Aorta (tissue), 5 donors: ENCODE results near the gene PHOSPHO1. TPM values are rescaled to one million over a fixed set of nuclear protein-coding genes. Genes with fewer than 3 reads are reported as not detected.
A peak's percentile ranks its signal among the peaks of the same experiment; 100 is the strongest.
"Not testable (repeated sequence)": the region's sequence is repeated elsewhere in the genome, so short reads cannot be mapped to it uniquely, and the experiment has no call there.

Experiments used
- ATAC-seq: fragments of 200-7000 bp; cut with Tn5 transposase; one replicate; pipeline ENCODE4 v1.9.1; 2022; ENCODE audit warnings: moderate library complexity; ENCODE audit not compliant: low FRiP score
- DNase-seq, 2 donors: peaks; one replicate each; pipeline ENCODE4 v3.0.0-alpha.2; 2020
- H3K27ac ChIP-seq, 2 donors: one replicate each; pipeline ENCODE4 v1.5.1; 2013; ENCODE audit warnings: low read length in 2 of 2, mild to moderate bottlenecking in 2 of 2, moderate library complexity in 2 of 2, control low read depth in 1 of 2, inconsistent platforms in 1 of 2, low read depth in 1 of 2
- H3K27me3 ChIP-seq, 2 donors: one replicate each; pipeline ENCODE4 v1.6.1; 2013; ENCODE audit warnings: control low read depth in 1 of 2, low read length in 1 of 2, mild to moderate bottlenecking in 1 of 2, moderate library complexity in 1 of 2; ENCODE audit not compliant: insufficient read depth in 2 of 2, control insufficient read depth in 1 of 2
- H3K36me3 ChIP-seq, 2 donors: one replicate each; pipeline ENCODE4 v1.6.1; 2013; ENCODE audit warnings: control low read depth in 1 of 2, low read length in 1 of 2, mild to moderate bottlenecking in 1 of 2; ENCODE audit not compliant: insufficient read depth in 2 of 2, control insufficient read depth in 1 of 2
- H3K4me1 ChIP-seq, 2 donors: one replicate each; pipeline ENCODE4 v1.6.1; 2013; ENCODE audit warnings: low read length in 2 of 2, control low read depth in 1 of 2, mild to moderate bottlenecking in 1 of 2, moderate library complexity in 1 of 2; ENCODE audit not compliant: insufficient read depth in 2 of 2, control insufficient read depth in 1 of 2
- H3K4me3 ChIP-seq, 2 donors: one replicate each; pipeline ENCODE4 v1.5.1; 2013; ENCODE audit warnings: low read length in 2 of 2, control low read depth in 1 of 2, mild to moderate bottlenecking in 1 of 2
- H3K9me3 ChIP-seq: one replicate; pipeline ENCODE4 v1.6.1; 2013; ENCODE audit warnings: mild to moderate bottlenecking, low read length; ENCODE audit not compliant: control insufficient read depth
- WGBS, 2 donors: extraction: QIAGEN DNeasy Blood & Tissue Kit; methylation state at CpG; one replicate each; pipeline ENCODE4 v1.1.7; 2013; 5-methylcytosine and 5-hydroxymethylcytosine counted together
- intact Hi-C, 2 donors: fragments of 100-400 bp; cut with DNase I; formaldehyde crosslinking; loops; one replicate each; pipeline versions ENCODE4 v1.14.2 to v1.15.0; 2022
- polyA plus RNA-seq, 2 donors: library from polyadenylated mRNA; stranded (reverse); fragments of 200-250 nt; gene quantifications; one replicate each; pipeline ENCODE4 v1.2.3, GENCODE V29; 2013
- total RNA-seq, 2 donors: library from RNA; stranded (reverse); fragmentation: NEBNext Ultra II Directional; extraction: Animal tissue kit (Norgen Biotek cat#: 25700); gene quantifications; one replicate each; pipeline ENCODE4 v1.2.1, GENCODE V29; 2021
- donor health status: healthy with polysubstance abuse.
- donor health status: Bipolar disorder and iron deficiency.
- donor health status: DM: no; HTN: no; CAD: no.
- donor health status: DM: no; HTN: no; CAD: no.
- donor health status: DM: yes; HTN: yes; CAD: no.

PHOSPHO1 gene
- total and polyA plus RNA-seq, 4 donors, result 0.72 to 2.0 (median 2.0) TPM; not detected in 1

DNA sequence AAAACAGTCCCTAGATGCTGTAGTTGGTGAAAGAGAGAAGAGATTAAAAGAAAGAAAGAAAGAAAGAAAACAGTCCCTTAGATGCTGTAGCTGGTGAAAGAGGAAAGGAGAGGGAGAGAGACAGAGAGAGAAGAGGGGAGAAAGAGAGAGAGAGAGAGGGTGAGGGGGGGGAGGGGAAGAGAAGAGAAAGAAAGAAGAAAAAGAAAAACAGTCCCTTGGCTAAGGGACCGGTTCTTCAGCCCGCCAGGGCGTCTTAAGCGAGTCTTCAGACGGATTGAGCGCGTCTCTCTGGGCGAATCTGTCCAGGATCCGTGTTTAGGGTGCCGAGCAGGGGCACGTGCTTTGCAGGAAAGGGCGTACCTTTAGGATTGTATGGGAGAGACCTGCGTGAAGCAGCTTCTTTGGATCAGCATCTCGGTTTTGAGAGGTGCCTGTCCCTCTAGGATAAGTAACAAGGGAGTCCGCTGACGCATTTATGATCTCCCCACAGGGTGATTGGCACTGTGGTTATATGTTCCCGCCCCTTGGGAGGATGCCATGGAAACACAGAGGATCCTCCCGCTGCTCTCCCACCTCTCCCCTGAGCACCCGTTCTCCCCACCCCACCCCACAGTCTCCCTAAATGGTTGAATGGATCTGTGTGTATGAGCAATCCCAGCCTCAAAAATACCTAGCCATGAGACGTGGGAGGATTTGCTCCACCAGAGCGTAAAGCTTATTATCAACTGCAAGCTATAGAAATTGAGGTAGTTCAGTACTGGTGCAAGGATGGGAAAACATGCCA is 36.9 kb downstream of the PHOSPHO1 start:
- Histone ChIP-seq H3K4me1 (no peaks in the 10 kb centered on the region), H3K36me3 (no peaks in the 10 kb centered on the region), H3K27ac (peak overlapping the region in 1 of 2 donors; percentile 47), H3K27me3 (no peaks in the 10 kb centered on the region), H3K4me3 (peak overlapping the region in 1 of 2 donors; percentile 21), H3K9me3 (no peaks in the 10 kb centered on the region)
- peak; percentile 76 to 79 for DNase-seq
- intact Hi-C loops, result no loop called here
- ATAC-seq, result no peak
- 2 to 4% methylated on average over 21 of the region's 21 CpGs for WGBS, 2 donors

DNA sequence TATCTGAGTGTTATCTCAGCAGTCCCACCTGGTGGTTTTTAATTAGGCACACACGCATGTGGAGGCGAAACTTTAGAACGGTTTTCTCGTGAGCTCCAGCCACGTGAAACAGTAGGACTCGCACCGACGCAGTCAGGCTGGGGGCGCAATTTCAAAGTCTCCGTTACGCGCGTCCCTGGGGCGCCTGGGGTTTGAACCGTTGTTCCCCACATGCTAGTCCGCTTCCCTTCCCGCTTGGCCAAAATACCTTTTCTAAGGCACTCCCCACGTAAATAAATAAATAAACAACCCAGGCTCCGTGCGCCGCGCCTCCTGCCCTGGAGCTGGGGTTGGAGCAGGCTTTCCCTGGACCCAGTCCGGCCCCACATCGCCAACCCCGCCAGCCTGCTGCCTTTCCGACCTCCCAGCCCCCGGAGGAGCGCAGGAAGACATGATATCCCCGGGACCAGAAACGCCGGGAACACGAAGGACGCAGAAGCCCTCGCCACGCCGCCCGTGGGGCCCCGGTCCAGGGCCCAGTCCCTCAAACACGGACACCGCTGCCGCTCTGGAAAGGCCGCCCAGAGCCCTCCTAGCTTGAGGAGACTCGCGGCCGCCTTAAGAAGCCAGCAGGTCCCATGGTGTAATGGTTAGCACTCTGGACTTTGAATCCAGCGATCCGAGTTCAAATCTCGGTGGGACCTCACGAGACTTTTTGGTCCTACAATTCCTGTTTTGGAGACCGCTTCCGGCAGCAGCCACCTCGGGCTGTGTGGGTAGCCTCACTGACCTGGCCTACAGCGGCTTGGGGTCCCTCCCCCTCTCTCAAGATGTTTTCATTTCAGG is 38.5 kb downstream of the PHOSPHO1 start:
- intact Hi-C loops, result no loop called here
- H3K27ac ChIP-seq, result peak overlapping the region in 1 of 2 donors; percentile 91

DNA sequence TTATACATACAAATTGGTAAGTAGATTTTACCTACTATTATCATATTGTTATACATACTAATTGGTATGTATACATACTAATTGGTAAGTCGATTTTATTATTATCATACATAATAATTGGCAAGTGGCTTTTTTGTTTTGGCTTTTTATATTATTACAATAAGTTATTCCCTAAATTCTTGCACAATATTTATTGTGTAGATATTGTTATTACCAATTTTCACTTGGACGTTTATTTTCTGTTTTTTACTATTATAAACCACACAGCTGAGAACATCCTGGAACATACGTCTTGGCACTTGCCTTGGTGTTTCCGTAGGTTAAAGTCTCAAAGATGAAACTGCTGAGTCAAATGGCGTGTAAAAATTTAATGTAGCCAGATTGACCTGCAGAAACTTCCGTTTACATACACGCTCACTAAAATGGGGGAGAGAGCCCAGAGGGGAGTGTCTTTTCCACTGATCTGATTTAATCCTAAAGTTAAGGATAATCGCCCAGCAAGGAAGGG is 39.1 kb downstream of the PHOSPHO1 start:
- H3K36me3 ChIP-seq, result no peaks in the 10 kb centered on the region
- intact Hi-C loops, result no loop called here
- peak overlapping the region; percentile 51 to 68 for H3K4me3 ChIP-seq
- no peaks in the 10 kb centered on the region for H3K9me3 ChIP-seq
- no peak for DNase-seq
- no peaks in the 10 kb centered on the region for H3K4me1 ChIP-seq
- 7 to 9% methylated on average over 8 of the region's 8 CpGs for WGBS, 2 donors
- no peaks in the 10 kb centered on the region for H3K27me3 ChIP-seq
- peak overlapping the region in 1 of 2 donors; percentile 37 for H3K27ac ChIP-seq
- no peak for ATAC-seq

More for the DNA sequence above, 38.5 kb downstream of the PHOSPHO1 start:
- DNase-seq (peak; percentile 92 to 96), ATAC-seq (peak; percentile 97)
- H3K4me3 ChIP-seq, result peak overlapping the region; percentile 51 to 77
- no peaks in the 10 kb centered on the region for H3K36me3 ChIP-seq
- H3K4me1 ChIP-seq, result no peaks in the 10 kb centered on the region
- 0% methylated on average over 53 of the region's 53 CpGs for WGBS, 2 donors
- H3K9me3 ChIP-seq, result no peaks in the 10 kb centered on the region
- no peaks in the 10 kb centered on the region for H3K27me3 ChIP-seq

DNA sequence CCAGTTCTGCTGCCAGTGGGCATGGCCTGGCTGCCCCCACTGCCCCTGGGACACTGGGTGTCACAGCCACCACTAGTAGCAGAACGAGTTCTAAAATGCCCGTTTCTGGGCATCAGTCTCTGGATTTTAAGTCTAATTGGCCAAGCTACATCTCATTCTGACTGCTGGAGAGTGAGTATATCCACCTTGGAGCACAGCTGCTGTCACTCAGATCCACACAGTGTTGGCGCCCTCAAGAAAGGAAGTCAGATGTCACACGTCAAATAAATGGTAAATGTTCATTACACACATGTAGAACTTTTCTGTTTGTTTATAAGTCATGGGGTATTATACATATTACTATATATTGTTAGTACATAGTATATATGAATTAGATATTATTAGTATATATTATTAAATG is 39.7 kb downstream of the PHOSPHO1 start:
- Histone ChIP-seq H3K4me1 (no peaks in the 10 kb centered on the region), H3K4me3 (no peak overlapping the region), H3K27ac (no peak overlapping the region), H3K36me3 (no peaks in the 10 kb centered on the region), H3K27me3 (no peaks in the 10 kb centered on the region), H3K9me3 (no peaks in the 10 kb centered on the region)
- ATAC-seq (no peak), DNase-seq (no peak)
- WGBS, 2 donors, result 52 to 60% methylated on average over 4 of the region's 4 CpGs
- intact Hi-C loops, result no loop called here

DNA sequence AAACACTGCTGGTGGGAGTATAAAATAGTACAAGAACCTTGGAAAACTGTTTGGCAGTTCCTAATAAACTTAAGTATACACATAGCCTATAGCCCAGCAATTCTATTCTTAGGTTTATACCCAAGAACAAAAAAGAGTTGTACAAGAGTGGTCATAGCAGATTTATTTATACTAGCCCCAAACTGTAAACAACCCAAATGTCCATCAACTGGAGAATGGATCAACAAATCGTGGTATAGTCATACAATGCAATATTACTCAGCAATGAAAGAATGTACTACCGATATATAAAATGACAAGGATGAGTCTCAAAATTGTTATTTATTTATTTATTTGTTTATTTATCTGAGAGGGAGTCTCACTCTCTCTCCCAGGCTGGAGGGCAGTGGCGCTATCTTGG is 43.3 kb downstream of the PHOSPHO1 start:
- no peak for ATAC-seq
- Histone ChIP-seq H3K9me3 (no peaks in the 10 kb centered on the region), H3K4me3 (no peak overlapping the region), H3K36me3 (no peaks in the 10 kb centered on the region), H3K27me3 (no peaks in the 10 kb centered on the region), H3K27ac (no peak overlapping the region), H3K4me1 (no peaks in the 10 kb centered on the region)
- intact Hi-C loops, result loop anchor here in 1 of 2 donors (10.0 kb wide), 1 partner anchor 62 kb away; no protein-coding TSS in a partner anchor
- 91% methylated on average over 3 of the region's 3 CpGs for WGBS, 2 donors
- no peak for DNase-seq

DNA sequence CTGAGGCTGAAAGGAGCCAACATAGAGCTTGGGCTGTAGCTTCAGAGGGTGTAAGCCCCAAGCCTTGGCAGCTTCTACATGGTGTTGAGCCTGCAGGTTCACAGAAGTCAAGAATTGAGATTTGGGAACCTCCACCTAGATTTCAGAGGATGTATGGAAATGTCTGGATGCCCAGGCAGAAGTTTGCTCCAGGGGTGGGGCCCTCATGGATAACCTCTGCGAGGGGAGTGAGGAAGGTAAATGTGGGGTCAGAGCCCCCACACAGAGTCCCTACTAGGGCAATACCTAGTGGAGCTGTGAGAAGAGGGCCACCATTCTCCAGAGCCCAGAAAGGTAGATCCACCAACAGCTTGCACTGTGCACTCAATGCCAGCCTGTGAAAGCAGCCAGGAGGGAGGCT is 45.2 kb downstream of the PHOSPHO1 start:
- not testable (repeated sequence) for H3K27ac ChIP-seq, H3K27me3 ChIP-seq, H3K4me1 ChIP-seq, ATAC-seq, DNase-seq, H3K4me3 ChIP-seq, H3K36me3 ChIP-seq, H3K9me3 ChIP-seq
- whole genome bisulfite sequencing, 2 donors, result 94 to 100% methylated on average over 1 of the region's 1 CpG
- intact Hi-C loops, result loop anchor here in 1 of 2 donors (10.0 kb wide), 1 partner anchor 61 kb away; no protein-coding TSS in a partner anchor

DNA sequence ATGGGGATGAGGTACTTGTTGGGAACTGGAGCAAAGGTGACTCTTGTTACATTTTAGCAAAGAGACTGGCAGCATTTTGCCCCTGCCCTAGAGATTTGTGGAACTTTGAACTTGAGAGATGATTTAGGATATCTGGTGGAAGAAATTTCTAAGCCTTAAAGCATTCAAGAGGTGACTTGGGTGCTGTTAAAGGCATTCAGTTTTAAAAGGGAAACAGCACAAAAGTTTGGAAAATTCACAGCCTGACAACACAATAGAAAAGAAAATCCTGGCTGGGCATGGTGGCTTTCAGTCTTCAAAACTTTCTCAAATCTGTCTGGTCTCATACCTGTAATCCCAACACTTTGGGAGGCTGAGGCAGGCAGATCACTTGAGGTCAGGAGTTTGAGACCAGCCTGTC is 46.1 kb downstream of the PHOSPHO1 start:
- not testable (repeated sequence) for H3K4me3 ChIP-seq, H3K36me3 ChIP-seq, DNase-seq, H3K27ac ChIP-seq, ATAC-seq, H3K4me1 ChIP-seq, H3K9me3 ChIP-seq, H3K27me3 ChIP-seq
- intact Hi-C loops, result loop anchor here in 1 of 2 donors (5.0 to 10.0 kb wide), 2 partner anchors 43 to 60 kb away; no protein-coding TSS in a partner anchor

DNA sequence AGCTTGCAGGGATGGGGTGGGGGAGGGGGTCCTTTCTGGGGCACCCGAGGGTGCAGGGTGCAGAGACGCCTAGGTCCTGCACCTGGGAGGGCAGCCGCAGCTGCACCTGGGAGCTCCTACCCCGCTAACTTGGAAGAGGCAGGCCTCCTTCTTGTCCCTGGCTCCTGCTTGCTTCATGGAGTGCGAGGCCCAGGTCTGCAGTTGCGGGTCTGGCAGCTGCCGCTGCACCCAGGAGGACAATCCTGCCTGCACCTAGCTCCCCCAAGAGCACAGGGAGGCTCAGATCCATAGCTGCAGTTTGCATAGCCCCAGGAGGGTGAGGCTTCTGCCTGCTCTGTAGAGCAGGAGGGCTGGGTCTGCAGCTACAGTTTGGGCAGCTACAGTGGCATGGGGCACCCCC is 46.8 kb downstream of the PHOSPHO1 start:
- whole genome bisulfite sequencing, 2 donors, result 82 to 90% methylated on average over 7 of the region's 7 CpGs
- Histone ChIP-seq H3K4me3 (no peak overlapping the region), H3K4me1 (no peaks in the 10 kb centered on the region), H3K9me3 (no peaks in the 10 kb centered on the region), H3K27me3 (no peaks in the 10 kb centered on the region), H3K36me3 (no peaks in the 10 kb centered on the region), H3K27ac (no peak overlapping the region)
- intact Hi-C loops, result loop anchor here in 1 of 2 donors (5.0 to 10.0 kb wide), 2 partner anchors 44 to 59 kb away; no protein-coding TSS in a partner anchor
- ATAC-seq (no peak), DNase-seq (no peak)
